Activated naive CD8-positive, alpha-beta T cell (primary cell): ENCODE results near the gene CDK9.
"Not testable (repeated sequence)": the region's sequence is repeated elsewhere in the genome, so short reads cannot be mapped to it uniquely, and the experiment has no call there.

ENCODE experiments used
- H3K27ac Mint-ChIP-seq: one replicate; pipeline ENCODE4 v1.8.0; 2021; ENCODE audit warnings: mixed read lengths
- H3K27me3 Mint-ChIP-seq: one replicate; pipeline ENCODE4 v1.8.0; 2021; ENCODE audit warnings: mixed read lengths
- H3K36me3 Mint-ChIP-seq: one replicate; pipeline ENCODE4 v1.8.0; 2021; ENCODE audit warnings: mixed read lengths
- H3K4me1 Mint-ChIP-seq: one replicate; pipeline ENCODE4 v1.8.0; 2021; ENCODE audit warnings: low read depth, mixed read lengths
- H3K4me3 Mint-ChIP-seq: one replicate; pipeline ENCODE4 v1.8.0; 2021; ENCODE audit warnings: mild to moderate bottlenecking, mixed read lengths
- H3K9me3 Mint-ChIP-seq: one replicate; pipeline ENCODE4 v1.8.0; 2021; ENCODE audit warnings: low read depth, mixed read lengths

CDK9 gene

GRCh38 chr9:127835991-127836516 is 50.2 kb downstream of the CDK9 start:
- Mint-ChIP-seq H3K27me3 (no peaks in the 10 kb centered on the region), H3K4me1 (peaks cover 13% of the 10 kb centered on the region), H3K36me3 (no peaks in the 10 kb centered on the region), H3K27ac (no peak overlapping the region), H3K4me3 (no peak overlapping the region), H3K9me3 (no peaks in the 10 kb centered on the region)

- not testable (repeated sequence) for H3K9me3 Mint-ChIP-seq, H3K27me3 Mint-ChIP-seq, H3K27ac Mint-ChIP-seq, H3K36me3 Mint-ChIP-seq, H3K4me3 Mint-ChIP-seq
- H3K4me1 Mint-ChIP-seq = peaks cover 13% of the 10 kb centered on the region
These were observed 50.7 kb downstream of the CDK9 start for GRCh38 chr9:127836561-127836960.

GRCh38 chr9:127837346-127837745 is 51.5 kb downstream of the CDK9 start:
- Mint-ChIP-seq H3K27me3 (no peaks in the 10 kb centered on the region), H3K36me3 (no peaks in the 10 kb centered on the region), H3K27ac (no peak overlapping the region)

GRCh38 chr9:127838375-127839078 is 52.7 kb downstream of the CDK9 start:
- Mint-ChIP-seq H3K36me3 (no peaks in the 10 kb centered on the region), H3K4me1 (peaks cover 3% of the 10 kb centered on the region), H3K27ac (no peak overlapping the region), H3K27me3 (no peaks in the 10 kb centered on the region), H3K9me3 (no peaks in the 10 kb centered on the region), H3K4me3 (no peak overlapping the region)

More at GRCh38 chr9:127837346-127837745, 51.5 kb downstream of the CDK9 start:
- H3K9me3 Mint-ChIP-seq = no peaks in the 10 kb centered on the region
- H3K4me1 Mint-ChIP-seq = peaks cover 10% of the 10 kb centered on the region
- no peak overlapping the region for H3K4me3 Mint-ChIP-seq
